ENCODE measurements around the gene CHST11. TPM values are rescaled to one million over a fixed set of nuclear protein-coding genes. Genes with fewer than 3 reads are reported as not detected.

The CHST11 gene
- total and polyA plus RNA-seq, 2 of the 4 experiments (the other 2 are of a cell fraction), result 1.4 to 2.7 TPM

DNA sequence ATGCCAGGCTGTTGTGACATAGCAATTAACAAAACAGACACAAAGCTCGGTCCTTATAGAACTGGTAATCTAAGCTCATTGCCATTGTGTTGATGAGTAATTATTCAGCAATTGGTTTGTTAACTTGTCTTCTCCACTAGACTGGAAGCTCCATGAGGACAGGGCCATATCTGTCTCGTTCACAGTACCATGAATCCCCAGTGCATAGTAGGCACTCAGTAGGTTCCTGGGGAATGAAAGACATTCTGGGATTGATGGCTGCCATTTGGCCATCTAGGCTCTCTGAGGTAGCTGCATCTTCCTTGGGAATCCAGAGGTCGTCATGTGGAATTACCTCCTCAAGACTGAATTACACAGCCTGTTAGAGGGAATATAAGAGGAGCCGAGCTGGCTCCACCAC, 177.3 kb downstream of the CHST11 start:
- no peak overlapping the region for H3K4ac ChIP-seq (ENCODE audit: low read depth, low read length)
- H2BK20ac ChIP-seq (ENCODE audit: low read depth, low read length), result no peak overlapping the region
- no peak overlapping the region for H3K18ac ChIP-seq (ENCODE audit: low read depth, low read length)
- in situ Hi-C loops (cut with MboI; ENCODE audit: low sequenced_read_pairs) (no loop called here), dilution Hi-C loops (cut with HindIII; ENCODE audit: low sequenced_read_pairs, unreplicated experiment) (no loop called here), intact Hi-C loops (cut with micrococcal nuclease) (no loop called here)
- no peak overlapping the region for H3K4me2 ChIP-seq (ENCODE audit: low read depth, low read length)
- no TSS peak for BruUV-seq (replicated peaks)
- H2BK120ac ChIP-seq (ENCODE audit: low read depth, low read length), result no peak overlapping the region
- ATAC-seq (ENCODE audit: low read depth) (no peak), DNase-seq (no peak)
- no peak overlapping the region for H3K56ac ChIP-seq (ENCODE audit: extremely low read depth, insufficient read depth, low read length)
- TF ChIP-seq RFX5 (IDR thresholded peaks at IDR 0.05; ENCODE audit: low read depth, low read length) (no peak), BHLHE40 (IDR thresholded peaks at IDR 0.05; ENCODE audit: low read depth, low read length) (no peak), MXI1 (IDR thresholded peaks at IDR 0.05; ENCODE audit: borderline replicate concordance, low read depth, low read length) (no peak), NFE2L2 (IDR thresholded peaks at IDR 0.05; ENCODE audit: low read depth, low read length) (no peak), RCOR1 (IDR thresholded peaks at IDR 0.05; ENCODE audit: insufficient replicate concordance, low read length) (no peak), MAZ (IDR thresholded peaks at IDR 0.05; ENCODE audit: borderline replicate concordance, low read depth, low read length) (no peak), SMC3 (IDR thresholded peaks at IDR 0.05; ENCODE audit: low read depth, low read length) (no peak), POLR2A (IDR thresholded peaks at IDR 0.05; ENCODE audit: low read depth, low read length) (no peak), CHD1 (IDR thresholded peaks at IDR 0.05; ENCODE audit: low read depth, low read length) (no peak), MAFK (IDR thresholded peaks at IDR 0.05; ENCODE audit: low read depth, low read length) (no peak), CEBPB (IDR thresholded peaks at IDR 0.05; ENCODE audit: low read depth, low read length) (no peak), FOS (IDR thresholded peaks at IDR 0.05; ENCODE audit: low read depth, low read length) (no peak), RAD21 (IDR thresholded peaks at IDR 0.05; ENCODE audit: low read length) (no peak)
- TF ChIP-seq, protein P1, sequence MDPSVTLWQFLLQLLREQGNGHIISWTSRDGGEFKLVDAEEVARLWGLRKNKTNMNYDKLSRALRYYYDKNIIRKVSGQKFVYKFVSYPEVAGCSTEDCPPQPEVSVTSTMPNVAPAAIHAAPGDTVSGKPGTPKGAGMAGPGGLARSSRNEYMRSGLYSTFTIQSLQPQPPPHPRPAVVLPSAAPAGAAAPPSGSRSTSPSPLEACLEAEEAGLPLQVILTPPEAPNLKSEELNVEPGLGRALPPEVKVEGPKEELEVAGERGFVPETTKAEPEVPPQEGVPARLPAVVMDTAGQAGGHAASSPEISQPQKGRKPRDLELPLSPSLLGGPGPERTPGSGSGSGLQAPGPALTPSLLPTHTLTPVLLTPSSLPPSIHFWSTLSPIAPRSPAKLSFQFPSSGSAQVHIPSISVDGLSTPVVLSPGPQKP (IDR thresholded peaks at IDR 0.05; ENCODE audit: borderline replicate concordance, low read depth, low read length), result no peak
- TF ChIP-seq, protein P2, sequence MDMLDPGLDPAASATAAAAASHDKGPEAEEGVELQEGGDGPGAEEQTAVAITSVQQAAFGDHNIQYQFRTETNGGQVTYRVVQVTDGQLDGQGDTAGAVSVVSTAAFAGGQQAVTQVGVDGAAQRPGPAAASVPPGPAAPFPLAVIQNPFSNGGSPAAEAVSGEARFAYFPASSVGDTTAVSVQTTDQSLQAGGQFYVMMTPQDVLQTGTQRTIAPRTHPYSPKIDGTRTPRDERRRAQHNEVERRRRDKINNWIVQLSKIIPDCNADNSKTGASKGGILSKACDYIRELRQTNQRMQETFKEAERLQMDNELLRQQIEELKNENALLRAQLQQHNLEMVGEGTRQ (IDR thresholded peaks at IDR 0.05; ENCODE audit: low read depth, low read length), result no peak
- TF ChIP-seq, protein P3, sequence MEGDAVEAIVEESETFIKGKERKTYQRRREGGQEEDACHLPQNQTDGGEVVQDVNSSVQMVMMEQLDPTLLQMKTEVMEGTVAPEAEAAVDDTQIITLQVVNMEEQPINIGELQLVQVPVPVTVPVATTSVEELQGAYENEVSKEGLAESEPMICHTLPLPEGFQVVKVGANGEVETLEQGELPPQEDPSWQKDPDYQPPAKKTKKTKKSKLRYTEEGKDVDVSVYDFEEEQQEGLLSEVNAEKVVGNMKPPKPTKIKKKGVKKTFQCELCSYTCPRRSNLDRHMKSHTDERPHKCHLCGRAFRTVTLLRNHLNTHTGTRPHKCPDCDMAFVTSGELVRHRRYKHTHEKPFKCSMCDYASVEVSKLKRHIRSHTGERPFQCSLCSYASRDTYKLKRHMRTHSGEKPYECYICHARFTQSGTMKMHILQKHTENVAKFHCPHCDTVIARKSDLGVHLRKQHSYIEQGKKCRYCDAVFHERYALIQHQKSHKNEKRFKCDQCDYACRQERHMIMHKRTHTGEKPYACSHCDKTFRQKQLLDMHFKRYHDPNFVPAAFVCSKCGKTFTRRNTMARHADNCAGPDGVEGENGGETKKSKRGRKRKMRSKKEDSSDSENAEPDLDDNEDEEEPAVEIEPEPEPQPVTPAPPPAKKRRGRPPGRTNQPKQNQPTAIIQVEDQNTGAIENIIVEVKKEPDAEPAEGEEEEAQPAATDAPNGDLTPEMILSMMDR (conservative IDR thresholded peaks at IDR 0.05; ENCODE audit: low read depth, low read length), result no peak
- H3K14ac ChIP-seq (replicated peaks; ENCODE audit: low read depth, low read length), result no peak overlapping the region
- no peak overlapping the region for H2BK15ac ChIP-seq (ENCODE audit: low read depth, low read length)
- no peaks in the 10 kb centered on the region for H4K20me1 ChIP-seq (ENCODE audit: insufficient read depth, low read length)
- no peak overlapping the region for H3K27ac ChIP-seq (ENCODE audit: insufficient read depth, low read length)
- H3K27me3 ChIP-seq (ENCODE audit: control insufficient read depth, insufficient read depth, low read length), result peaks cover 18% of the 10 kb centered on the region
- POLR2A ChIA-PET (ENCODE audit: unreplicated experiment), result no interaction called here
- no peaks in the 10 kb centered on the region for H3K9me1 ChIP-seq (ENCODE audit: insufficient read depth, low read length)
- H3K4me1 ChIP-seq (ENCODE audit: control insufficient read depth, insufficient read depth, low read length), result no peaks in the 10 kb centered on the region; the same call in 1 of the 2 replicates
- H2AK5ac ChIP-seq (ENCODE audit: low read depth, low read length), result no peak overlapping the region
- H3K36me3 ChIP-seq (ENCODE audit: control insufficient read depth, insufficient read depth, low read length), result no peaks in the 10 kb centered on the region
- no peak overlapping the region for H4K5ac ChIP-seq (ENCODE audit: low read depth, low read length)
- no peak overlapping the region for H4K91ac ChIP-seq (ENCODE audit: insufficient read depth, low read depth, low read length)
- H3K4me3 ChIP-seq (ENCODE audit: insufficient read depth, low read depth, low read length), result no peak overlapping the region
- CTCF ChIA-PET, result no interaction called here
- no peak overlapping the region for H3K23ac ChIP-seq (ENCODE audit: low read depth, low read length)
- no peak overlapping the region for H3K9ac ChIP-seq (ENCODE audit: low read depth, low read length)
- H2BK5ac ChIP-seq (ENCODE audit: low read depth, low read length, poor library complexity, severe bottlenecking), result no peak overlapping the region
- H2AK9ac ChIP-seq (replicated peaks; ENCODE audit: low read depth, low read length, poor library complexity), result no peak overlapping the region
- H4K8ac ChIP-seq (ENCODE audit: low read depth in 2 of 2, low read length in 2 of 2), result no peak overlapping the region
- no peak overlapping the region for H2AFZ ChIP-seq (replicated peaks; ENCODE audit: low read length, poor library complexity)
- H3K9me3 ChIP-seq (ENCODE audit: control insufficient read depth, insufficient read depth, low read length), result no peaks in the 10 kb centered on the region
- no CpG with 5 or more reads among the region's 4 CpGs for WGBS, 2 experiments (ENCODE audit: extremely low coverage in 2 of 2, insufficient read length in 1 of 2)
- no peaks in the 10 kb centered on the region for H3K79me1 ChIP-seq (ENCODE audit: low read depth in 1 of 2, low read length in 2 of 2)
